NB4 (cell line): Measurements from ENCODE around the gene RCOR1.

Experiments used
- CTCF ChIP-seq: IDR thresholded peaks from one replicate; pipeline ENCODE4 v1.5.1; 2012; ENCODE audit warnings: low read depth, low read length
- MYC ChIP-seq: IDR thresholded peaks from 2 replicates; pipeline ENCODE4 v1.6.1; 2011; ENCODE audit warnings: low read depth, low read length
- POLR2A ChIP-seq: IDR thresholded peaks from 2 replicates; pipeline ENCODE4 v1.6.1; 2011; ENCODE audit warnings: mild to moderate bottlenecking; ENCODE audit not compliant: insufficient read length; ENCODE audit errors: extremely low read depth
- TF ChIP-seq, protein P1 (sequence below): IDR thresholded peaks from 2 replicates; pipeline ENCODE4 v1.6.1; 2011; ENCODE audit warnings: low read depth, low read length

GRCh38 chr14:102591372-102591943 is 991 bp upstream of the RCOR1 start:
- TF ChIP-seq CTCF (no peak), POLR2A (no peak), MYC (no peak)
- TF ChIP-seq, protein P1, sequence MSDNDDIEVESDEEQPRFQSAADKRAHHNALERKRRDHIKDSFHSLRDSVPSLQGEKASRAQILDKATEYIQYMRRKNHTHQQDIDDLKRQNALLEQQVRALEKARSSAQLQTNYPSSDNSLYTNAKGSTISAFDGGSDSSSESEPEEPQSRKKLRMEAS = no peak
